GM13976 (cell line): ENCODE measurements around the gene FNTB.

Source experiments
- DNase-seq: peaks from one replicate; pipeline ENCODE4 v3.0.0; 2012; ENCODE audit warnings: low spot score
- CTCF ChIP-seq: IDR thresholded peaks from 2 replicates; pipeline ENCODE4 v1.5.1; 2012; ENCODE audit warnings: borderline replicate concordance, mild to moderate bottlenecking; ENCODE audit not compliant: insufficient read depth; ENCODE audit errors: extremely low read depth, missing control alignments, control extremely low read depth
- in situ Hi-C: fragments of 300-500 bp; cut with MboI; formaldehyde crosslinking; loops from one replicate; pipeline ENCODE4 v1.12.0; 2022; ENCODE audit warnings: low sequenced_read_pairs, mixed read lengths, inconsistent platforms; ENCODE audit not compliant: unreplicated experiment

The FNTB gene

GRCh38 chr14:64990939-64991338 is 4.2 kb downstream of the FNTB start:
- TF ChIP-seq CTCF: no peak
- DNase-seq: no peak
- in situ Hi-C loops: loop anchor here (10.0 kb wide), 1 partner anchor 174 kb away; no protein-coding TSS in a partner anchor

GRCh38 chr14:64992328-64992885 is 5.7 kb downstream of the FNTB start:
- no peak for TF ChIP-seq CTCF
- in situ Hi-C loops: loop anchor here (10.0 kb wide), 1 partner anchor 172 kb away; no protein-coding TSS in a partner anchor

GRCh38 chr14:64993266-64993930 is 6.7 kb downstream of the FNTB start:
- TF ChIP-seq CTCF: no peak
- no peak for DNase-seq
- in situ Hi-C loops: loop anchor here (10.0 kb wide), 1 partner anchor 171 kb away; no protein-coding TSS in a partner anchor

More at GRCh38 chr14:64992328-64992885, 5.7 kb downstream of the FNTB start:
- no peak for DNase-seq

GRCh38 chr14:64994540-64994939 is 7.8 kb downstream of the FNTB start:
- in situ Hi-C loops: loop anchor here (10.0 kb wide), 1 partner anchor 170 kb away; no protein-coding TSS in a partner anchor
- no peak for DNase-seq
- TF ChIP-seq CTCF: no peak

GRCh38 chr14:64995291-64995690 is 8.6 kb downstream of the FNTB start:
- DNase-seq: no peak
- no peak for TF ChIP-seq CTCF
- in situ Hi-C loops: loop anchor here (10.0 kb wide), 1 partner anchor 170 kb away; no protein-coding TSS in a partner anchor

- in situ Hi-C loops: loop anchor here (10.0 kb wide), 1 partner anchor 168 kb away; no protein-coding TSS in a partner anchor
- no peak for DNase-seq
- no peak for TF ChIP-seq CTCF
These were observed 10.6 kb downstream of the FNTB start for GRCh38 chr14:64997108-64997794.
